Measurements from ENCODE around the gene AGAP1. TPM values are rescaled to one million over a fixed set of nuclear protein-coding genes. Genes with fewer than 3 reads are reported as not detected.

Gene AGAP1
- total RNA-seq, 2 donors from 2014 or later: 32.8 to 34.7 TPM

- H3K27ac Mint-ChIP-seq: no peak overlapping the region
- Histone ChIP-seq H3K9ac (ENCODE audit: extremely low read depth, low read length, poor library complexity, severe bottlenecking) (no peak overlapping the region), H3K27ac (ENCODE audit: low read depth, low read length) (no peak overlapping the region)
These were observed 333.7 kb downstream of the AGAP1 start for GRCh38 chr2:235827585-235827992.

DNA sequence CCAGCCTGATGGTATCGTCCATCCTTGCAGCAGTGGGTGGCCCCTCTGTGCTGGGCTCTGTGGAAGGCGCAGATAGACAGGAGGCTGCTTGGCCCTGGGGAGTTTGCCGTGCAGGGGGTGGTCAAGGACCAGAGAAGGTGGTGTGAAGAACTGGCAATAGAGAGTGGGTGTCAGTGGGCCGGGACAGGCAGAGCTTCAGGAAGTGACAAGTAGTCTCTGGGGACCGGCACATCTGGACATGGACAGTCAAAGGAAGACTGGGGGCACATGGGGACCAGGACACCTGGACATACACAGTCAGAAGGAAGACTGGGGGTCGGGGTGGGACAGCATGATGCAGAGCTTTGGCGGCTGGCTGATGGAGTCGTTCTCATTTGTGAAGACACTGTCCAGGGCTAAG, 335.9 kb downstream of the AGAP1 start:
- Mint-ChIP-seq H3K4me1 (no peaks in the 10 kb centered on the region), H3K36me3 (ENCODE audit: low read depth) (peaks cover 5% of the 10 kb centered on the region), H3K27ac (no peak overlapping the region), H3K9me3 (no peaks in the 10 kb centered on the region), H3K27me3 (ENCODE audit: insufficient read depth) (no peaks in the 10 kb centered on the region), H3K4me3 (no peak overlapping the region)
- 91 to 94% methylated on average over 5 to 8 of the region's 8 CpGs for WGBS, 2 experiments (ENCODE audit: insufficient coverage in 1 of 2, insufficient read length in 1 of 2)
- no peaks in the 10 kb centered on the region for H3K27me3 ChIP-seq (ENCODE audit: control insufficient read depth, insufficient read depth, low read length, poor library complexity, severe bottlenecking)
- no peaks in the 10 kb centered on the region for H3K36me3 ChIP-seq (ENCODE audit: control insufficient read depth, insufficient read depth, low read length)
- H3K4me1 ChIP-seq (ENCODE audit: control insufficient read depth, insufficient read depth, low read length): no peaks in the 10 kb centered on the region
- DNase-seq: no peak
- no peak overlapping the region for H3K27ac ChIP-seq (ENCODE audit: low read depth, low read length)
- no peaks in the 10 kb centered on the region for H3K9me3 ChIP-seq (ENCODE audit: control insufficient read depth, low read length)
- H3K9ac ChIP-seq (ENCODE audit: extremely low read depth, low read length, poor library complexity, severe bottlenecking): no peak overlapping the region
- TF ChIP-seq, protein P1, sequence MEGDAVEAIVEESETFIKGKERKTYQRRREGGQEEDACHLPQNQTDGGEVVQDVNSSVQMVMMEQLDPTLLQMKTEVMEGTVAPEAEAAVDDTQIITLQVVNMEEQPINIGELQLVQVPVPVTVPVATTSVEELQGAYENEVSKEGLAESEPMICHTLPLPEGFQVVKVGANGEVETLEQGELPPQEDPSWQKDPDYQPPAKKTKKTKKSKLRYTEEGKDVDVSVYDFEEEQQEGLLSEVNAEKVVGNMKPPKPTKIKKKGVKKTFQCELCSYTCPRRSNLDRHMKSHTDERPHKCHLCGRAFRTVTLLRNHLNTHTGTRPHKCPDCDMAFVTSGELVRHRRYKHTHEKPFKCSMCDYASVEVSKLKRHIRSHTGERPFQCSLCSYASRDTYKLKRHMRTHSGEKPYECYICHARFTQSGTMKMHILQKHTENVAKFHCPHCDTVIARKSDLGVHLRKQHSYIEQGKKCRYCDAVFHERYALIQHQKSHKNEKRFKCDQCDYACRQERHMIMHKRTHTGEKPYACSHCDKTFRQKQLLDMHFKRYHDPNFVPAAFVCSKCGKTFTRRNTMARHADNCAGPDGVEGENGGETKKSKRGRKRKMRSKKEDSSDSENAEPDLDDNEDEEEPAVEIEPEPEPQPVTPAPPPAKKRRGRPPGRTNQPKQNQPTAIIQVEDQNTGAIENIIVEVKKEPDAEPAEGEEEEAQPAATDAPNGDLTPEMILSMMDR (conservative IDR thresholded peaks at IDR 0.05): no peak
- no peak overlapping the region for H3K4me3 ChIP-seq (ENCODE audit: low read length)

More at GRCh38 chr2:235827585-235827992, 333.7 kb downstream of the AGAP1 start:
- Mint-ChIP-seq H3K27me3 (ENCODE audit: insufficient read depth) (no peaks in the 10 kb centered on the region), H3K36me3 (ENCODE audit: low read depth) (peaks cover 9% of the 10 kb centered on the region), H3K4me3 (no peak overlapping the region), H3K9me3 (no peaks in the 10 kb centered on the region), H3K4me1 (no peaks in the 10 kb centered on the region)
- TF ChIP-seq, protein P1 (conservative IDR thresholded peaks at IDR 0.05): no peak
- no peak for DNase-seq
- Histone ChIP-seq H3K27me3 (ENCODE audit: control insufficient read depth, insufficient read depth, low read length, poor library complexity, severe bottlenecking) (no peaks in the 10 kb centered on the region), H3K4me1 (ENCODE audit: control insufficient read depth, insufficient read depth, low read length) (no peaks in the 10 kb centered on the region), H3K9me3 (ENCODE audit: control insufficient read depth, low read length) (no peaks in the 10 kb centered on the region), H3K4me3 (ENCODE audit: low read length) (no peak overlapping the region), H3K36me3 (ENCODE audit: control insufficient read depth, insufficient read depth, low read length) (peaks cover 3% of the 10 kb centered on the region)
- 85 to 88% methylated on average over 6 to 10 of the region's 10 CpGs for WGBS, 2 experiments (ENCODE audit: insufficient coverage in 1 of 2, insufficient read length in 1 of 2)

DNA sequence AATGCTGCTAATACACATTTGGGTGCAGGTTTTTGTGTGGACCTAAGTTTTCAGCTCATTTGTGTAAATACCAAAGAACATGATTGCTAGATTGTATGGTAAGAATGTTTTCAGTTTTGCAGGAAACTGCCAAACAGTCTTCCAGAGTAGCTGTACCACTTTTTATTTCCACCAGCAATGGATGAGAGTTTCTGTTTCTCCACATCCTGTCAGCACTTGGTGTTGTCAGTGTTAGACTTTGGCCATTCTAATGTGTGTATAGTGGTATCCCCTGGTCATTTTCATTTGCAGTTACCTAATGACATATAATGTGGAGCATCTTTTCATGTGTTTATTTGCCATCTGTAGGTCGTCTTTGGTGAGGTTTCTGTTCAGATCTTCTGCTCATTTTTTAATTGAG, 337.9 kb downstream of the AGAP1 start:
- Histone ChIP-seq H3K27ac (ENCODE audit: low read depth, low read length) (no peak overlapping the region), H3K36me3 (ENCODE audit: control insufficient read depth, insufficient read depth, low read length) (no peaks in the 10 kb centered on the region), H3K27me3 (ENCODE audit: control insufficient read depth, insufficient read depth, low read length, poor library complexity, severe bottlenecking) (no peaks in the 10 kb centered on the region), H3K4me1 (ENCODE audit: control insufficient read depth, insufficient read depth, low read length) (no peaks in the 10 kb centered on the region), H3K4me3 (ENCODE audit: low read length) (no peak overlapping the region), H3K9ac (ENCODE audit: extremely low read depth, low read length, poor library complexity, severe bottlenecking) (no peak overlapping the region), H3K9me3 (ENCODE audit: control insufficient read depth, low read length) (no peaks in the 10 kb centered on the region)
- Mint-ChIP-seq H3K4me3 (no peak overlapping the region), H3K4me1 (peaks cover 9% of the 10 kb centered on the region), H3K36me3 (ENCODE audit: low read depth) (peaks cover under 1% of the 10 kb centered on the region), H3K27me3 (ENCODE audit: insufficient read depth) (no peaks in the 10 kb centered on the region), H3K9me3 (no peaks in the 10 kb centered on the region), H3K27ac (no peak overlapping the region)
- WGBS, 2 experiments (ENCODE audit: insufficient coverage in 1 of 2, insufficient read length in 1 of 2): 92 to 100% methylated on average over 1 of the region's 1 CpG
- TF ChIP-seq, protein P1 (conservative IDR thresholded peaks at IDR 0.05): no peak
- DNase-seq: no peak

Measured in endodermal cell (in vitro differentiated cells).